ENCODE measurements around the gene DNAJC16.
"Not testable (repeated sequence)": the region's sequence is repeated elsewhere in the genome, so short reads cannot be mapped to it uniquely, and the experiment has no call there.

DNAJC16 gene

GRCh38 chr1:15507278-15507677 lies 19.4 kb upstream of the DNAJC16 start:
- DNase-seq: no peak

- DNase-seq: no peak
Observed at GRCh38 chr1:15508700-15509487, 17.8 kb upstream of the DNAJC16 start.

- no peak for DNase-seq
Observed at GRCh38 chr1:15509586-15509985, 17.1 kb upstream of the DNAJC16 start.

GRCh38 chr1:15510611-15511405 lies 15.8 kb upstream of the DNAJC16 start:
- DNase-seq: no peak

GRCh38 chr1:15513192-15513591 lies 13.5 kb upstream of the DNAJC16 start:
- no peak for DNase-seq

- DNase-seq: no peak
Observed at GRCh38 chr1:15513919-15514318, 12.7 kb upstream of the DNAJC16 start.

- DNase-seq: not testable (repeated sequence)
Observed at GRCh38 chr1:15514557-15514956, 12.1 kb upstream of the DNAJC16 start.

- DNase-seq: peak in 1 of 2 donors; percentile 20
Observed at GRCh38 chr1:15515022-15515663, 11.5 kb upstream of the DNAJC16 start.

- DNase-seq: no peak
Observed at GRCh38 chr1:15519625-15520024, 7.0 kb upstream of the DNAJC16 start.

- peak in 1 of 2 donors; percentile 26 for DNase-seq
Observed at GRCh38 chr1:15521206-15521906, 5.3 kb upstream of the DNAJC16 start.

GRCh38 chr1:15522551-15522950 lies 4.1 kb upstream of the DNAJC16 start:
- no peak for DNase-seq

GRCh38 chr1:15523104-15524020 lies 3.3 kb upstream of the DNAJC16 start:
- no peak for DNase-seq

- DNase-seq: no peak
Observed at GRCh38 chr1:15524021-15524282, 2.7 kb upstream of the DNAJC16 start, which contains the start of gene CASP9. Gene CASP9, minus strand, starts transcription at chr1:15524215. Its CDS starts 15 bp downstream, at chr1:15524200.

- DNase-seq: peak; percentile 99
Observed at GRCh38 chr1:15524283-15525049, 2.2 kb upstream of the DNAJC16 start.

- peak; percentile 19 to 99 for DNase-seq
Observed at GRCh38 chr1:15525050-15526020, 1.3 kb upstream of the DNAJC16 start.

GRCh38 chr1:15526021-15526489 lies 593 bp upstream of the DNAJC16 start:
- DNase-seq: no peak

- DNase-seq: no peak
Observed at GRCh38 chr1:15531003-15531402, 4.4 kb downstream of the DNAJC16 start.

GRCh38 chr1:15531682-15532081 lies 5.0 kb downstream of the DNAJC16 start:
- DNase-seq: no peak

GRCh38 chr1:15538771-15539170 lies 12.1 kb downstream of the DNAJC16 start:
- no peak for DNase-seq

- no peak for DNase-seq
Observed at GRCh38 chr1:15540186-15540585, 13.5 kb downstream of the DNAJC16 start.

All from CD4-positive, alpha-beta T cell treated with Interleukin-4 for 1 hour (primary cell).